Astrocyte (in vitro differentiated cells and primary cell): ENCODE measurements around the gene SBF1.

ENCODE experiments used
- EZH2 ChIP-seq: IDR thresholded peaks from 2 replicates; pipeline ENCODE4 v1.6.1; 2012; ENCODE audit warnings: mild to moderate bottlenecking, low read length, inconsistent platforms; ENCODE audit not compliant: insufficient read depth
- TF ChIP-seq, protein P1 (sequence below): IDR thresholded peaks from 2 replicates; pipeline ENCODE4 v1.5.1; 2011; ENCODE audit warnings: low read depth, mild to moderate bottlenecking, inconsistent platforms, low read length, moderate library complexity; ENCODE audit not compliant: insufficient read depth

DNA sequence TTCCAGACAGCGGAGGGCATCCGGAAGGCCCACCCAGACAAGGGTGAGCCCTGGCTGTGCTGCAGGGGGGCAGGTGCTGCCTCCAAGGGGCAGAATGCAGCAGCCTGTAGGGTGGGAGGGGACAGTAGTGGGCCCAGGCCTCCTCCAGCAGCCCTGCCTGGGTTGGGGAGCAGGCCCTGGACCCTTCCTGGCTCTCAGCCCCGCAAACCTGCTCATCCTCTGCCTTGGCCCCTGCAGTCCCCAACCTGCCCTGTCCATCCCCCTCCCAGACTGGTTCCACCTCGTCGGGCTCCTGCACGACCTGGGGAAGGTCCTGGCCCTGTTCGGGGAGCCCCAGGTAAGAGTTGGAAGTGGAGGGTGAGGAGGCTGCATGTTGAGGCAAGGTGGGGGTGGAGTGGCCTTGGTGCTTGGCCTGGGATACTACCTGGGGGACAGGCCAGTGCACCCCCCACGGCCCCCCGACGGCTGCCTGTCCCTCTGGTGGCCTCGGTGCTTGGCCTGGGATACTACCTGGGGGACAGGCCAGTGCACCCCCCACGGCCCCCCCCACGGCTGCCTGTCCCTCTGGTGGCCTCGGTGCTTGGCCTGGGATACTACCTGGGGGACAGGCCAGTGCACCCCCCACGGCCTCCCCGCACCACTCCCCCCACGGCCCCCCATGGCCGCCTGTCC is 13.3 kb upstream of the SBF1 start:
- no peak for TF ChIP-seq EZH2
- TF ChIP-seq, protein P1, sequence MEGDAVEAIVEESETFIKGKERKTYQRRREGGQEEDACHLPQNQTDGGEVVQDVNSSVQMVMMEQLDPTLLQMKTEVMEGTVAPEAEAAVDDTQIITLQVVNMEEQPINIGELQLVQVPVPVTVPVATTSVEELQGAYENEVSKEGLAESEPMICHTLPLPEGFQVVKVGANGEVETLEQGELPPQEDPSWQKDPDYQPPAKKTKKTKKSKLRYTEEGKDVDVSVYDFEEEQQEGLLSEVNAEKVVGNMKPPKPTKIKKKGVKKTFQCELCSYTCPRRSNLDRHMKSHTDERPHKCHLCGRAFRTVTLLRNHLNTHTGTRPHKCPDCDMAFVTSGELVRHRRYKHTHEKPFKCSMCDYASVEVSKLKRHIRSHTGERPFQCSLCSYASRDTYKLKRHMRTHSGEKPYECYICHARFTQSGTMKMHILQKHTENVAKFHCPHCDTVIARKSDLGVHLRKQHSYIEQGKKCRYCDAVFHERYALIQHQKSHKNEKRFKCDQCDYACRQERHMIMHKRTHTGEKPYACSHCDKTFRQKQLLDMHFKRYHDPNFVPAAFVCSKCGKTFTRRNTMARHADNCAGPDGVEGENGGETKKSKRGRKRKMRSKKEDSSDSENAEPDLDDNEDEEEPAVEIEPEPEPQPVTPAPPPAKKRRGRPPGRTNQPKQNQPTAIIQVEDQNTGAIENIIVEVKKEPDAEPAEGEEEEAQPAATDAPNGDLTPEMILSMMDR, result no peak
